Lower leg skin (tissue), 3 donors: ENCODE results near the gene NBAS.

ENCODE experiments used
- POLR2A ChIP-seq, 2 donors: fragments of 450-650 bp; IDR thresholded peaks; one replicate each; pipeline ENCODE4 v1.6.1; 2016 to 2017; ENCODE audit warnings: antibody characterized with exemption in 2 of 2, mild to moderate bottlenecking in 1 of 2, moderate library complexity in 1 of 2
- TF ChIP-seq, protein P1 (sequence below), 3 donors: fragments of 450-650 bp; IDR thresholded peaks; one replicate each; pipeline ENCODE4 v1.5.1; 2016; ENCODE audit warnings: antibody characterized with exemption in 3 of 3, mild to moderate bottlenecking in 3 of 3, moderate library complexity in 2 of 3

DNA sequence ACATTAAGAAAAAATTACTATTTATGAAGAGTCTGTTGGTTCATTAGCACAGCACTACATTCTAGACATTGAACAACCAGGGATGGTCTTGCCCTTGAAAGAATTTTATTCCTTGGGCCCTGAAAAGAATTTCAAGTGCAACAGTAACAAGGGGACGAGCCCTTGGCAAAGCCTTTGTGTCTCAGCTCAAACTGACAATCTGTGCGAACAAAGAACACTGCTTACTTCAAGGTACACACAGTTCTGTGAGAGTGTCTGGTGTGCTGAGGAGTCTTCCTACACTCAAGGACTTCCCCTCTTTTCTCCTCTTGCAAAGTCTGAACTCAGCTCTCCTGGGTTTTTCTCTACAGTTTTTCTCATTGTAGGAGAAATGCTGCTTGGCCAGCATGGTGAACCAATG is 373.4 kb downstream of the NBAS start:
- TF ChIP-seq, protein P1, sequence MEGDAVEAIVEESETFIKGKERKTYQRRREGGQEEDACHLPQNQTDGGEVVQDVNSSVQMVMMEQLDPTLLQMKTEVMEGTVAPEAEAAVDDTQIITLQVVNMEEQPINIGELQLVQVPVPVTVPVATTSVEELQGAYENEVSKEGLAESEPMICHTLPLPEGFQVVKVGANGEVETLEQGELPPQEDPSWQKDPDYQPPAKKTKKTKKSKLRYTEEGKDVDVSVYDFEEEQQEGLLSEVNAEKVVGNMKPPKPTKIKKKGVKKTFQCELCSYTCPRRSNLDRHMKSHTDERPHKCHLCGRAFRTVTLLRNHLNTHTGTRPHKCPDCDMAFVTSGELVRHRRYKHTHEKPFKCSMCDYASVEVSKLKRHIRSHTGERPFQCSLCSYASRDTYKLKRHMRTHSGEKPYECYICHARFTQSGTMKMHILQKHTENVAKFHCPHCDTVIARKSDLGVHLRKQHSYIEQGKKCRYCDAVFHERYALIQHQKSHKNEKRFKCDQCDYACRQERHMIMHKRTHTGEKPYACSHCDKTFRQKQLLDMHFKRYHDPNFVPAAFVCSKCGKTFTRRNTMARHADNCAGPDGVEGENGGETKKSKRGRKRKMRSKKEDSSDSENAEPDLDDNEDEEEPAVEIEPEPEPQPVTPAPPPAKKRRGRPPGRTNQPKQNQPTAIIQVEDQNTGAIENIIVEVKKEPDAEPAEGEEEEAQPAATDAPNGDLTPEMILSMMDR (IDR thresholded peaks at IDR 0.05), result no peak
- no peak for TF ChIP-seq POLR2A (IDR thresholded peaks at IDR 0.05)
